Left lung (tissue), 10 donors: ENCODE measurements around the gene OR5H6. TPM values are rescaled to one million over a fixed set of nuclear protein-coding genes. Genes with fewer than 3 reads are reported as not detected.

Experiments
- ATAC-seq: fragments of 200-7000 bp; cut with Tn5 transposase; one replicate; pipeline ENCODE4 v1.9.1; 2020; ENCODE audit warnings: moderate library complexity
- DNase-seq, 4 donors: peaks; one replicate each; pipeline ENCODE4 v3.0.0-alpha.2; 2013 to 2020
- H3K27ac ChIP-seq, 2 donors: fragments of 200-600 bp; sonication (generic) in 1 of 2; one replicate each; pipeline versions ENCODE4 v1.5.0 to v1.8.0; 2020 to 2021
- H3K27me3 ChIP-seq, 2 donors: fragments of 200-600 bp; sonication (generic) in 1 of 2; one replicate each; pipeline versions ENCODE4 v1.5.0 to v1.8.0; 2020 to 2021
- H3K36me3 ChIP-seq, 2 donors: fragments of 200-600 bp; sonication (generic) in 1 of 2; one replicate each; pipeline versions ENCODE4 v1.5.0 to v1.8.0; 2020 to 2021
- H3K4me1 ChIP-seq, 2 donors: fragments of 200-600 bp; one replicate each; pipeline ENCODE4 v1.8.0; 2021
- H3K4me3 ChIP-seq, 2 donors: fragments of 200-600 bp; sonication (generic) in 1 of 2; one replicate each; pipeline versions ENCODE4 v1.5.0 to v1.8.0; 2020 to 2021; ENCODE audit warnings: mild to moderate bottlenecking in 1 of 2
- H3K9me3 ChIP-seq, 2 donors: fragments of 200-600 bp; sonication (generic) in 1 of 2; one replicate each; pipeline versions ENCODE4 v1.5.0 to v1.8.0; 2020 to 2021
- intact Hi-C, 2 donors: fragments of 100-400 bp; cut with DNase I; formaldehyde crosslinking; loops; one replicate each; pipeline versions ENCODE4 v1.11.2 to v1.14.2; 2022
- polyA plus RNA-seq, 6 donors: library from polyadenylated mRNA; unstranded; fragments of 120-200 nt; gene quantifications; one replicate each; pipeline ENCODE4 v1.2.1, GENCODE V29; 2013; ENCODE audit not compliant: insufficient read length in 6 of 6
- total RNA-seq, 2 donors: library from RNA; stranded (reverse); fragmentation: NEBNext Ultra II Directional; extraction: Animal tissue kit (Norgen Biotek cat#: 25700); gene quantifications; one replicate each; pipeline ENCODE4 v1.2.1, GENCODE V29; 2021
- TF ChIP-seq, protein P1 (sequence below), 2 donors: fragments of 200-600 bp; sonication (generic) in 1 of 2; IDR thresholded peaks; one replicate each; pipeline versions ENCODE4 v1.5.0 to v1.8.0; 2021; ENCODE audit warnings: antibody characterized with exemption in 2 of 2
- donor health status: DM: no; HTN: yes; CAD: no.
- donor health status: DM: no; HTN: no; CAD: no.

The OR5H6 gene
- total and polyA plus RNA-seq, 8 donors, result not detected

DNA sequence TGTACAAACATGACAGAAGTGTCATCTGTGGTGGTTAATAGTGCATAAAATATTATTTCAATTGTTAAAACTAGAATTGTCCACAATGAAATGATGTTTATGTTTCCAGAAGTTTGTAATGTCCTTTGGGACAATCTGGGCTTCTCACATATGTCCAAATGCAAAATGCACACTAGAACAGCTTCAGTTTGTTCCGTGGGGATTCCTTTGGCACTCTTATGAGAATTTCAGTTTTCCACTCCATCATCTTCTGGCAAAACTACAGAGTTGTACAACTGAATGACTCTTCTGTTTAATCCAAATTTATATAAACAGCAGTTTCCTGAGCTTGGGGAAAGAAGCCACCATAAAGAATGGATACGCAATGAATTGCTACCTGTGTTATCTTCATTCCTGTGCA lies 2.0 kb upstream of the OR5H6 start:
- Histone ChIP-seq H3K27me3 (no peaks in the 10 kb centered on the region), H3K4me1 (no peaks in the 10 kb centered on the region), H3K27ac (no peak overlapping the region), H3K4me3 (no peak overlapping the region), H3K9me3 (peaks cover 0 to 7% of the 10 kb centered on the region in 2 donors), H3K36me3 (no peaks in the 10 kb centered on the region)
- TF ChIP-seq, protein P1, sequence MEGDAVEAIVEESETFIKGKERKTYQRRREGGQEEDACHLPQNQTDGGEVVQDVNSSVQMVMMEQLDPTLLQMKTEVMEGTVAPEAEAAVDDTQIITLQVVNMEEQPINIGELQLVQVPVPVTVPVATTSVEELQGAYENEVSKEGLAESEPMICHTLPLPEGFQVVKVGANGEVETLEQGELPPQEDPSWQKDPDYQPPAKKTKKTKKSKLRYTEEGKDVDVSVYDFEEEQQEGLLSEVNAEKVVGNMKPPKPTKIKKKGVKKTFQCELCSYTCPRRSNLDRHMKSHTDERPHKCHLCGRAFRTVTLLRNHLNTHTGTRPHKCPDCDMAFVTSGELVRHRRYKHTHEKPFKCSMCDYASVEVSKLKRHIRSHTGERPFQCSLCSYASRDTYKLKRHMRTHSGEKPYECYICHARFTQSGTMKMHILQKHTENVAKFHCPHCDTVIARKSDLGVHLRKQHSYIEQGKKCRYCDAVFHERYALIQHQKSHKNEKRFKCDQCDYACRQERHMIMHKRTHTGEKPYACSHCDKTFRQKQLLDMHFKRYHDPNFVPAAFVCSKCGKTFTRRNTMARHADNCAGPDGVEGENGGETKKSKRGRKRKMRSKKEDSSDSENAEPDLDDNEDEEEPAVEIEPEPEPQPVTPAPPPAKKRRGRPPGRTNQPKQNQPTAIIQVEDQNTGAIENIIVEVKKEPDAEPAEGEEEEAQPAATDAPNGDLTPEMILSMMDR (IDR thresholded peaks at IDR 0.05), result no peak
- intact Hi-C loops, result no loop called here
- ATAC-seq, result no peak
- no peak for DNase-seq

DNA sequence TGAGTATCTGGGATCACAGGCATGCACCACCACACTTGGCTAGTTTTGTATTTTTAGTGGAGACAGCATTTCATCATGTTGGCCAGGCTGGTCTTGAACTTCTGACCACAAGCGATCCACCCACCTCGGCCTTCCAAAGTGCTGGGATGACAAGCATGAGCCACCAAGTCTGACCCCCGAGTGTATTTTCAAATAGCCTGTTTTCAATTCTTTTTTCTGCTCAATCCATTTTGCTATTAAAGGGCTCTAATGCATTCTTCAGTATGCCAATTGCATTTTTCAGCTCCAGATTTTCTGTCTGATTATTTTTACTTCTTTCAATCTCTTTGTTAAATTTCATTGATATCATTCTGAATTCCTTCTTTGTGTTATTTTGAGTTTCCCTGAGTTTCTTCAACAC lies 5.8 kb downstream of the OR5H6 start:
- no peak for ATAC-seq
- H3K4me3 ChIP-seq, result no peak overlapping the region
- TF ChIP-seq, protein P1 (IDR thresholded peaks at IDR 0.05), result no peak
- DNase-seq, result no peak
- H3K27me3 ChIP-seq, result no peaks in the 10 kb centered on the region
- H3K9me3 ChIP-seq, result peaks cover 0 to 20% of the 10 kb centered on the region in 2 donors
- no peak overlapping the region for H3K27ac ChIP-seq
- intact Hi-C loops, result no loop called here
- no peaks in the 10 kb centered on the region for H3K4me1 ChIP-seq
- no peaks in the 10 kb centered on the region for H3K36me3 ChIP-seq

DNA sequence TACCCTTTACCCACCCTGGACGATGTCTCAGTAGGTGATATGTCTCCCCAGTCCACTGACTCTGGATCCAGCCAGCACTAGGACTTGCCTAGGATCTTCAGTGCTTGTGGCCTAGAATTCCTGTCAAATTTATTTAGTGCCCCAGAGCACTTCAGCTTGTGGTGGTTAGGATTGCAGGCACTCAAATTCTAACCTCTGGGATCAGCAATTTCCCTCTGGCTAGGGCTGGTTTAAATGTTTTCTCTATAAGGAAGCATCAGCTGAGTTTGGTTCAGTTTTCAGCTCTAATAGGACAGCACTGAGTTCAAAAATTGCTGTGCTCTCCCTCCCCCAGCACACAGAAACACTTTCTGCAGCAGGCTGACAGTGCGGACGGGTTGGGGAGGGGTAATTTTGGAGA lies 8.1 kb downstream of the OR5H6 start:
- intact Hi-C loops, result no loop called here
- H3K4me1 ChIP-seq, result no peaks in the 10 kb centered on the region
- H3K9me3 ChIP-seq, result peaks cover 0 to 20% of the 10 kb centered on the region in 2 donors
- DNase-seq (no peak), ATAC-seq (no peak)
- TF ChIP-seq, protein P1 (IDR thresholded peaks at IDR 0.05), result no peak
- no peaks in the 10 kb centered on the region for H3K36me3 ChIP-seq
- H3K27me3 ChIP-seq, result no peaks in the 10 kb centered on the region
- H3K27ac ChIP-seq, result no peak overlapping the region
- no peak overlapping the region for H3K4me3 ChIP-seq

DNA sequence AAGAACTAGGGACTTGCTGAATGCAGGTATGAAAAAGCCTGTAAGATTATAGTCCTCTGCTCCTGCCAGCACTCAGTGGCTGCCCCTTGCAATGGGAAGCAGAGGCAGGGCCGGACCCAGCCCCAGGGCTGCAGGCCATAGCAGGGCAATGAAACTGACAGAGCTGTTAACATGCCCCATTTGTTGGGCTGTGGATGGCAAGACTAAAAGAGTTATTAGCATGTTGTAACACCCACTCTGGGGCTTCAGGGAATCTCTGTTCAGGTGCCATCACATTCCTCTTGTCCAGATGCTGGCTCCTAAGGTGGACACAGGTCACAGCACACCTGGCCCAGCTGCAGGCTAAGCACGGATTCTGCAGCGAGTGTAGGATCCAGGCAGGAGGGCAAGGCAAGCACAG lies 10.9 kb downstream of the OR5H6 start:
- TF ChIP-seq, protein P1 (IDR thresholded peaks at IDR 0.05), result no peak
- Histone ChIP-seq H3K4me1 (no peaks in the 10 kb centered on the region), H3K4me3 (no peak overlapping the region), H3K9me3 (peaks cover 0 to 12% of the 10 kb centered on the region in 2 donors), H3K27me3 (no peaks in the 10 kb centered on the region), H3K27ac (no peak overlapping the region), H3K36me3 (no peaks in the 10 kb centered on the region)
- ATAC-seq, result no peak
- intact Hi-C loops, result no loop called here
- peak in 1 of 4 donors; percentile 34 for DNase-seq

DNA sequence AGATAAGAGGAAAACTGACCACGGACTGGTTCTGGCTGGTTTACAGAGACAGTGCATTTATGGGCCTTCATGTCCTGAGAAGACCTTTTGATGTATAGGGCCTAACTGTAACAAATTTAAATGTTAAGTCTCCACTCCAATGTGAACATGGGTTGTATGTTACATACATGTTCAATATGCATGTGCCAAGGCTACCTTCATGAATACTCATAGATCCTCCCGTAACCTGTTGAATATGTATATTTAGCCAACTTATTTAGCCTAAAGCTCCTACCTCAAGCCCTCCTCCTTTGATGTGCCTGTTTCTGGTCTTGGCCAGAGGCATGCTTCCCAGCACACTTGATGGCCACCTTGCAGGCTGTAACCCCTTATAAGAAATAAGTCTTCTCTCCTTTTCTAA lies 18.2 kb downstream of the OR5H6 start, which contains the start of gene OR5H2:
OR5H2 (plus strand) TSS at position 301 of the 400 bp plus-strand sequence. CDS start 398 bp downstream, outside the sequence.
- TF ChIP-seq, protein P1 (IDR thresholded peaks at IDR 0.05), result no peak
- Histone ChIP-seq H3K27ac (no peak within 1 kb of the TSS), H3K4me1 (no peaks in the 10 kb centered on the region), H3K36me3 (no peaks in the 10 kb centered on the region), H3K4me3 (no peak within 1 kb of the TSS), H3K27me3 (no peaks in the 10 kb centered on the region), H3K9me3 (peaks cover 0 to 2% of the 10 kb centered on the region in 2 donors)
- ATAC-seq, result no peak
- intact Hi-C loops, result no loop called here
- DNase-seq, result no peak
